ENCODE results near the gene USP46. TPM values are rescaled to one million over a fixed set of nuclear protein-coding genes. Genes with fewer than 3 reads are reported as not detected.

USP46 gene
- total RNA-seq, 2 donors from 2014 or later: 42.0 to 42.9 TPM

GRCh38 chr4:52646096-52646495, 13.0 kb downstream of the USP46 start:
- TF ChIP-seq CTCF (conservative IDR thresholded peaks at IDR 0.05): no peak
- Histone ChIP-seq H3K27ac (ENCODE audit: low read depth, low read length) (no peak overlapping the region), H3K4me3 (ENCODE audit: low read length) (no peak overlapping the region), H3K4me1 (ENCODE audit: control insufficient read depth, insufficient read depth, low read length) (peaks cover 4% of the 10 kb centered on the region), H3K36me3 (ENCODE audit: control insufficient read depth, insufficient read depth, low read length) (peaks cover 15% of the 10 kb centered on the region), H3K9ac (ENCODE audit: extremely low read depth, low read length, poor library complexity, severe bottlenecking) (no peak overlapping the region), H3K9me3 (ENCODE audit: control insufficient read depth, low read length) (peaks cover 5% of the 10 kb centered on the region), H3K27me3 (ENCODE audit: control insufficient read depth, insufficient read depth, low read length, poor library complexity, severe bottlenecking) (no peaks in the 10 kb centered on the region)
- DNase-seq: no peak
- Mint-ChIP-seq H3K27me3 (ENCODE audit: insufficient read depth) (no peaks in the 10 kb centered on the region), H3K27ac (no peak overlapping the region), H3K4me1 (peaks cover 28% of the 10 kb centered on the region), H3K9me3 (no peaks in the 10 kb centered on the region), H3K4me3 (no peak overlapping the region), H3K36me3 (ENCODE audit: low read depth) (peaks cover 17% of the 10 kb centered on the region)
- WGBS, 2 experiments (ENCODE audit: insufficient coverage in 1 of 2, insufficient read length in 1 of 2): 98% methylated on average over 3 of the region's 3 CpGs; no CpG with 5 or more reads in 1 of the 2 experiments

- no peak for DNase-seq
- Mint-ChIP-seq H3K4me1 (peaks cover 30% of the 10 kb centered on the region), H3K27ac (no peak overlapping the region), H3K9me3 (no peaks in the 10 kb centered on the region), H3K27me3 (ENCODE audit: insufficient read depth) (no peaks in the 10 kb centered on the region), H3K36me3 (ENCODE audit: low read depth) (peaks cover 17% of the 10 kb centered on the region), H3K4me3 (no peak overlapping the region)
- peaks cover 5% of the 10 kb centered on the region for H3K9me3 ChIP-seq (ENCODE audit: control insufficient read depth, low read length)
- peaks cover 13% of the 10 kb centered on the region for H3K36me3 ChIP-seq (ENCODE audit: control insufficient read depth, insufficient read depth, low read length)
- no peak overlapping the region for H3K27ac ChIP-seq (ENCODE audit: low read depth, low read length)
- H3K4me1 ChIP-seq (ENCODE audit: control insufficient read depth, insufficient read depth, low read length): peaks cover 4% of the 10 kb centered on the region
- no peak for TF ChIP-seq CTCF (conservative IDR thresholded peaks at IDR 0.05)
- no peak overlapping the region for H3K9ac ChIP-seq (ENCODE audit: extremely low read depth, low read length, poor library complexity, severe bottlenecking)
- H3K4me3 ChIP-seq (ENCODE audit: low read length): no peak overlapping the region
- no peaks in the 10 kb centered on the region for H3K27me3 ChIP-seq (ENCODE audit: control insufficient read depth, insufficient read depth, low read length, poor library complexity, severe bottlenecking)
Measured at GRCh38 chr4:52645300-52645699, 13.8 kb downstream of the USP46 start.

DNA sequence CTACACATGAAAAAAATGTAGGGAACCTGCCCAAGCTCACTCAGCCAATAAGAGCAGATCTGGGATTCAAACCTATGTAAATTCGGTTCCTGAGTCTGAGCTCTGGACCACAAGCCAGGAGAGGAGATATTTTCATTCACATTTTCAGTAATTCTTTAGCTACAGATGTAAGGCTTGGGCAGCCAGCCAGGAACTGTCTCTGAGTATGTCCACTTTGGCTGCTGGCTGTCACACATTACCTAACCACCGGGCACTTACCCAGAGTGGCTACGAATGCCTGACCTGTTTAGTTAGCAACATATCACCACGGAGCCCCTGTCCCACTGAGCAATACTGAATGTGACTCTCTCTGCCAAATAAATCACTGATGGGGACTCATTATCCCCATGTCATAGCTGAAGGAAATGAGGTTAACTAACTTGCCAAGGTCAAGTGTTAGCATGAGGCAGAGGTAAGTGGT, 15.3 kb downstream of the USP46 start:
- DNase-seq: no peak
- TF ChIP-seq CTCF (conservative IDR thresholded peaks at IDR 0.05): no peak
- peaks cover 11% of the 10 kb centered on the region for H3K36me3 Mint-ChIP-seq (ENCODE audit: low read depth)
- H3K9me3 Mint-ChIP-seq: no peaks in the 10 kb centered on the region
- Histone ChIP-seq H3K36me3 (ENCODE audit: control insufficient read depth, insufficient read depth, low read length) (peaks cover 11% of the 10 kb centered on the region), H3K4me1 (ENCODE audit: control insufficient read depth, insufficient read depth, low read length) (peaks cover 4% of the 10 kb centered on the region), H3K27ac (ENCODE audit: low read depth, low read length) (no peak overlapping the region), H3K4me3 (ENCODE audit: low read length) (no peak overlapping the region), H3K9ac (ENCODE audit: extremely low read depth, low read length, poor library complexity, severe bottlenecking) (no peak overlapping the region), H3K9me3 (ENCODE audit: control insufficient read depth, low read length) (peaks cover 12% of the 10 kb centered on the region), H3K27me3 (ENCODE audit: control insufficient read depth, insufficient read depth, low read length, poor library complexity, severe bottlenecking) (no peaks in the 10 kb centered on the region)
- 84 to 94% methylated on average over 4 of the region's 4 CpGs for WGBS, 2 experiments (ENCODE audit: insufficient coverage in 1 of 2, insufficient read length in 1 of 2)
- no peak overlapping the region for H3K4me3 Mint-ChIP-seq
- no peaks in the 10 kb centered on the region for H3K27me3 Mint-ChIP-seq (ENCODE audit: insufficient read depth)
- no peak overlapping the region for H3K27ac Mint-ChIP-seq
- peaks cover 30% of the 10 kb centered on the region for H3K4me1 Mint-ChIP-seq
